Fibroblast of skin of abdomen (primary cell): ENCODE measurements around the gene RNF4.

Experiments
- DNase-seq: peaks from one replicate; pipeline ENCODE4 v3.0.0-alpha.2; 2013

RNF4 gene

GRCh38 chr4:2437475-2438215 lies 31.3 kb upstream of the RNF4 start:
- no peak for DNase-seq

DNA sequence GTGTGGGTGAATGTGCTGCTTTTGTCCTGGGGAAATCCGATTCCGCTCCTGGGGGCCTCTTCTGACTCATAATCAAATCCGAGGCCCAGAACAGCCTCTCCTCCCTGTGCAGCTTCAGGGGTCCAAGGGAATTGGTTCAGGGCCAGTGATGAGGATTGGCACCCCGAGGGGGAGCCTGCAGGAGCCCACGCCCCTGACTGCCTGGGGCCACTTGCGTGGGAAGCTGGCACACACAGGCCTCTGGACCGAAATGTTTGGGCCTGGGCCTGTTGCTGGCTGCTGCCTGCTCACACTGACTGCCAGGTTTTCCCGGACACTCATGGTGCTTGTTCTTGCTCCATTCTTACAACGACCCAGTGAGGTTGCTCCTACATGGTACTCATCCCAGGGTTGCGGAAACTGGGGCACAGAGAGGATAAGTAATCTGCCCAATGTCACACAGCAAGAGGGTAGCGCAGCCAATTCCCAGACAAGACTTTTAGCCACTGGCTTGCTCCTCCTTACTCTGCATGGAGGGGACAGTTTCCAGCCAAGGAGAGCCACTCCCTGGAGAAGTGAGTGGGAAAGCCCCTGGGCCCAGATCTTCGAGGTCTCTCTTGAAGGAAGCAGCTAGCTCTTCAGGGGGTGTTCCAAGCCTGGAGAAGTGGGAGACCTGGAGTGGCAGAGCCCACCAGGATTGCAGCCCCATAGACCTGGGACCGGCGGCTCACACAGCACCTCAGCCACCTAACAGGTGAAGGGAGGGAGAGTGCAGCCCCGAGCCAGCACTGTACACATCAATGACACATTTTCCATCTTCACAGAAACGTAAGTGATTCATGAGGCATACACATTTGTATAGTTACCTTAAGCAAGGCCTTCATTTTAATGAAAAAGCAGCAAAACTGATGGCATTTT lies 29.8 kb upstream of the RNF4 start:
- DNase-seq, result no peak

- DNase-seq, result peak; percentile 36
Measured at GRCh38 chr4:2441393-2442174, 27.3 kb upstream of the RNF4 start.

GRCh38 chr4:2442175-2442993 lies 26.5 kb upstream of the RNF4 start:
- no peak for DNase-seq

DNA sequence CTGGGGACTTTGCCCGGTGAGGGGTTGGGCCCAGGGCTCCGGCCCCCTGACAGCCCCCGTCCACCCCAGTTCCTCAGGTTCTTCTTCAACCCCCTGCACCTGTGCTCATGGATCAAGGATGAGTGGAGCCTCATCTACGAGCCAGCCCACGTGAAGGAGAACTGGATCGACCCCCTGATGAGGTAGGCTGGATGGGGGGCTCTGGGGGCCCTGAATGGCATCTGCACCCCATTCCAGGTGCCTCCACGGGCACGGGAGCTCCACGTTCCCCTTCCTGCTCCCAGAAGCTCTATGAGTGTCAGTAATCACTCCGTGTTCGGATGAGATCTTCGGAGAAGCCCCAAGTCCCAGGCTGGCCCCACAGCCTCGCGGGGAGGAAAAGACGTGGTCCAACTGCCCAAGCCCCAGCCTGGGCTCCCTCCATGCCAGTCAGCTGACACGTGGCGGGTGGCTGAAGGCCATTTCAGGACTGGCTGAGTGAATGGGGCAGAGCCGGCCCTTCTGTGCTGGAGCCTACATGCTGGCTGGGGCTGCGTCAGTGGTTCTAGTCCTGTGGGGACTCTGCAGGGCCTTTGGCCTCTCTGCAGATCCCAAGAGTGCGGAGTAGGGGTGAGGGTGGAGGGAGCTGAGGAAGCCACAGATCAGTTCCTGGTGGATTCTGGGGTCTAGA lies 25.7 kb upstream of the RNF4 start:
- no peak for DNase-seq

GRCh38 chr4:2443956-2444740 lies 24.8 kb upstream of the RNF4 start:
- no peak for DNase-seq

DNA sequence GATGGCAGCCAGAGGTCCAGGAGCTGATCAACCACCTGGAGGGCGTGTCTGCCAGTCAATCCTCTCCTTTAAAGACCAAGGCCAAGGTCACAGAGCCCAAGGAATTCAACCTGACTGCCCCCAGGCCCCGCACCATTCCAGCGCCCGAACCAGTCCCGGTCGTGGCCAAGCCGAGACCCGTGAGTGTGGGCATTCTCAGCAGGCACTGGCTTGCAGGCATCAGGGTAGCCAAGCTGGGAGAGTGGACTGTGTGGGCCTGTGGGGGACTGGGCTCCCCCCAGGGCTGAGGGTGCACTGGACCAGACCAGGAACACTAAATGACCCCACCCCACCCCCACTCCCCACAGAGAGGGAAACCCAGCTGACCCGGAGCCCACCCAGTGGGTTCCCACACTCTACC lies 23.8 kb upstream of the RNF4 start:
- DNase-seq, result no peak

DNA sequence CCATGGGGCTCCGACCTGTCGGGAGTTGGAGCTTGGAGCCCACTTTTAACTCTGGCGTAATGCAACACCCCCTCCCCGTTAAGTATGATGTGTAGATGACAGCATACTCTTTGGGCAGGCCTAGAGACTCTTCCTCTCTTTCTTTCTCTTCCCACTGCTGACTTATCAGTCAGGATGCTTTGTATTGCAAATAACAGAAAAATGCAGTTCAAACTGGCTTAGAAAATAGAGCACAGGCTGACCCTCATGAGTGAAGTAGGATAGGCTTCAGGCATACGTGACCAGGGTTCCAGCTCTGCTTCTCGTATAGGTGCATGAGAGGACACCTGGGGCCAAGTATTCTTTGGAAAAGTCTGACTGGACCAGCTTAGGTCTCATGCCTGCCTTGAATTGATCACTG lies 23.3 kb upstream of the RNF4 start:
- DNase-seq, result no peak

DNA sequence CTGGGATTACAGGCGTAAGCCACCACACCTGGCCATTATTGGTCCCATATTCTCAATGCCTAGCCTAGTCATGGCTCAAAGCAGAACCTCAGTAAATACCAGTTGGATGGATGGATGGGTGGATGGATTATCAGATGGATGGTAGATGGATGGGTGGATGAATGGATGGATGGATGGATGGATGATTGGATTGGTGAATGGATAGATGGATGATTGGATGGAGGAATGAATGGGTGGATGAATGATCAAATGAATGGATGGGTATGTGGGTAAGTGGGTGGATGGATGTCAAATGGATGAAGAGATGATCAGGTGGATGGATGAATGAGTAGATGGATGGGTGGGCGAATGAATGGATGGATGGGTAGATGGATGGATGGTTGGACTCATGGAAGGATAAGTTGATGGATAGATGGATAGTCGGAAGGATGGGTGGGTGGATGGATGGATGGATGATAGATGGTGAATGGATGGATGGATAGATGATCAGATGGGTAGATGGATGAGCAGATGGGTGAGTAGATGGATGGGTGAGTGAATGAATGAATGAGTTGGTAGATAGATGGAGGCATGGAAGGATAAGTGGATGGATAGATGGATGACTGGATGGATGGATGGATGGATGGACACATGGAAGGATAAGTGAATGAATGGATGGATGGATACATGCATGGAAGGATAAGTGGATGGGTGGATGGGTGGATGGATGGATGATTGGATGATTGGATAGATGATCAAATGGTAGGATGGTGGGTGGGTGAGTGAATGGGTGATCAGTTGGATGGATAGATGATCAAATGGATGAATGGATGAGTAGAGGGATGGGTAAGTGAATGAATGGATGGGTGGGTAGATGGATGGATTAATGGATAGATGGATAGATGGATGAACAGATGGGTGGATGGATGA lies 22.0 kb upstream of the RNF4 start:
- no peak for DNase-seq

DNA sequence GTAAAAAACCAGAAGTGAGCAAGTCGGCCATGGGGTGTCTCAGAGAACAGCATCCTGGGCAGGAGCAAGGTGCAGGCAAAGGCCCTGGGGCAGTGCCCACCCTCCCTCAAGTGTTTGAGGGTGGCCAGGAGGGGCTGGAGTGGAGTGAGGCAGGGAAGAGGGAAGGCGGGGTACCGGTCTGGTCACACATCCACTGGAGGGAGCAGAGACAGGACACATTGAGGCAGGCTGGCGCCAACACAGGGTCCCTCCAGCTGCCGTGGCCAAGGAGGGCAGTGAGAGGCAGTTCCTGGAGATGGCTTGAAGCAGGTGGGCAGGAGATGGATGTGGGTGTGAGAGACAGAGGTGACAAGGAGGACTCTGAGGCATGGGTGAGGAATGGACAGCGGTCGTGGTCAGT lies 20.3 kb upstream of the RNF4 start:
- no peak for DNase-seq

DNA sequence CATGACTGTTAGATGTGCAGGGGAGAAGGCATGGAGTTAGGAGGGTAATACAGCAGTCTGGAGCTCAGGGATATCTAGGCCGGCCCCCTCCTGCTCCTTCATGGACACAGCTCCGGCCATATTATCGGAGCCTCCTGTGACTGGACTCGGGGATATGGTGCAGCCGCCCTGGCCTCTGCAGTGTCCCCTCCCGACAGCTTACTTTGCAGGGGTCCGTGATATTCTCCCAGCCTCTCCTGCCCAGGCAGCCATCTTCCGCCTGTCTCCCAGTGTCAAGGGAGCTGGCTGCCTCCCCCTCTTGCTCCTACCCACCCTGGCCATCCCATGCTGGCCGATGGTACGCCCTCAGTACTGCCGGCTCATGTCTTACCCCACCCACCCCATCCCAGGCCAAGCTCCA lies 19.9 kb upstream of the RNF4 start:
- DNase-seq, result no peak

DNA sequence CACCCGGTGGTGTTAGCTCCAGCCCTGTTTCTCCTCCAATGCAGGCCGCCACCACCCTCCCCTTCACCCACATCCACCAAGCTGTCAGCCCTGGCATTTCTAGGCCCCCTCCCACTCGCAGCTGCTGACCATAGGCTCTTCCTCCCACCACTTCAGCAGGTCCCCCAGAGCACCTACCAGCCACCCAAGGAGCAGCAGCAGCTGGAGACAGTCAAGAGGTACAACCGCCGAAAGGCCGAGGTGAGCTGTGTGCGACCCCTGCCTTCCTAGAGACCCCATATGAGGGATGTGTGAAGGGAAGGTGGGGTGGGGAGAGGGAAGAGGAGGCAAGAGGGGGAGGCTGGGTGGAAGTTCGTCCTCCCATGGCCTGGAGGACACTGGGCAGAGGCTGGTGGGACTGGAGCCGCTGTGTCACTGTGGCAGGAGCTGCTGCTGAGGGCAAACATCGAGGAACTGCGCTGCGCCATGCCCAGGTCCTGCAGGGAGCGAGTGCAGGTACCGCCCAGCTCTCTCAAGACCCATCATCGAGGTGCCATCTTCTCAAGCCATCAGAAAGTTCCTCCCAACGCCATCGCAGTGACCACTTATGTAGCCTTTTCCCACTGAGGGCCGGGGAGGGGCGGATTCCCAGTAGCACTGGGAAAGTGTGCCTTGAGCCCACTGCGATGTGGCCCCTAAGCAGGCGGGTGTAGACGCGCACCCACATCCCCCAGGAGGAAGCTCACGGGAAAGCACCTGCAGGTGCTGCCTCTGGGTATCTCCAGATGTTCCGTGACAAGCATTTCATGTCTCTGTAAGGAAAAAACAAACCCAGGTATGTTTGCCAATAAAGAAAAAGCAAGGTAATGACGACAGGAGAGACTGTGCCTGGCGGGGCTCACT lies 19.2 kb upstream of the RNF4 start:
- DNase-seq, result no peak

GRCh38 chr4:2450394-2451035 lies 18.4 kb upstream of the RNF4 start:
- DNase-seq, result no peak

GRCh38 chr4:2451036-2451520 lies 17.8 kb upstream of the RNF4 start:
- no peak for DNase-seq

DNA sequence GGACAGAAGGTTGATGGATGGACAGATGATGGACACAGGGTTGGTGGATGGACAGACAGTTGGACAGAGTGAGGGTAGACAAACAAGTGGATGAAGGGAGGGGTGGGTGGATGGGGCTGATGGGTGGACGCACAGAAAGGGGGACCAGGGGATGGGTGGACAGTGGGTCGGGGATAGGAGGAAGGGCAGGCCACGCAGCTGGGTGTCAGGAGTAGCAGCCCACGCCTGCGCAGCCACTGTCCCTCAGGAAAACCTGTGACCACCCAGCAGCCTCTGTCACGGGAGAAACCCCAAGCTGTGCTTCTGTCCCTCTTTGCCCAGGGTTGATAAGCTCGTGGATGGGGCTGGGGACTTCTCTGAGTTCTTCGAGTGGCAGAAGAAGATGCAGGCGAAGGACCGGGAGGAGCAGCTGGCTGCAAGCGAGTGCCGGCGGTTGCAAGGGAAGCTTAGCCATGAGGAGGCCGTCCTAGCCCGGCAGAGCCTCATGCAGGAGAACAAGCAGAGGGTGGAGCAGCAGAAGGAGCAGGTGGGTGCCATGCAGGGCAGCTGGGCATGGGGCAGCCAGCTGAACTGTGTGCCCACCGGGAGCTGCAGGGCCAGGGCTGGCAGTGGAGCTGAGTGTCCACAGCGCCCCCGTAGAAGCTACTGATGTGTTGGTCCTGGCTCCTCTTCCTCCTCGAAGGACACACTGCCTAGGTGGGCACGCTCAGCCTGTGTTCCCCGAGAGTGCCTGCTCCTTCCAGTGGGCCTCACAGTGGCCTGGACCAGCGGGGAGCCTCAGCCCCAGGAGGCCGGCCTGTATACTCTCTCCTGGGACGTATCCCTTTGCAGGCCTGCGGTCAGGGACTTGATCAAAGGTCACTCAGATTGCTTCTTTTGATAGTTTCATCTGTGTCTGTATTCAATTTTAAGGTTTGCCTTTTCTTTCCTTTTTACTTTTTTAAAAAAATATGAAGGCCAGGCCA lies 16.8 kb upstream of the RNF4 start:
- no peak for DNase-seq

GRCh38 chr4:2457481-2458295 lies 11.2 kb upstream of the RNF4 start:
- no peak for DNase-seq
